Choroid plexus epithelial cell (primary cell): ENCODE results near the gene ENAM.

ENCODE experiments used
- DNase-seq: peaks from one replicate; pipeline ENCODE4 v3.0.0-alpha.2; 2010; ENCODE audit warnings: low read depth
- H3K4me3 ChIP-seq: 2 replicates; pipeline ENCODE4 v1.5.1; 2011; ENCODE audit warnings: low read depth, mild to moderate bottlenecking, control low read depth, low read length, moderate library complexity
- TF ChIP-seq, protein P1 (sequence below): conservative IDR thresholded peaks from 2 replicates; pipeline ENCODE4 v1.5.1; 2011; ENCODE audit warnings: low read depth, mild to moderate bottlenecking, control low read depth, inconsistent platforms, low read length, moderate library complexity

ENAM gene

DNA sequence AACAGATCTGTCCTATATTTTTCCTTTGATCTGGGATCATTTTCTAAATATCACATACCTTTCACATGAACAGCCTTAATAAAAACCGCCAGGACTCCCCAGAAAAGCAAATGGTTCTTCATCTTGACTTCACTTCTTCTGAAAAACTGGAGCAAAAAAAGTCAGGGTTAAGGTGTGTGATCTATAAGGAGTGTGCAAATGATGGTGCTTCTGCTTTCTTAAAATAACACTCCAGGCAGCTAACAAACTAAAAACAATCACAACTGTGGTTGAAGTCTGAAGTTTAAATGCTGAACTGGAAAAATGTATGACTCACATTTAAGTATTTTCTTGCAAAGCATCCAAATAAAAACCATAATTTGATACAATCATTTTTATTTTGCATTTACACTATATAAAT lies 37.8 kb downstream of the ENAM start, which contains the start of gene JCHAIN:
Gene JCHAIN (minus strand): TSS at position 140 of the 400 bp plus-strand sequence. CDS start 18 bp downstream, at position 122.
- no peak within 1 kb of the TSS for H3K4me3 ChIP-seq
- peak; percentile 38 for DNase-seq
- TF ChIP-seq, protein P1, sequence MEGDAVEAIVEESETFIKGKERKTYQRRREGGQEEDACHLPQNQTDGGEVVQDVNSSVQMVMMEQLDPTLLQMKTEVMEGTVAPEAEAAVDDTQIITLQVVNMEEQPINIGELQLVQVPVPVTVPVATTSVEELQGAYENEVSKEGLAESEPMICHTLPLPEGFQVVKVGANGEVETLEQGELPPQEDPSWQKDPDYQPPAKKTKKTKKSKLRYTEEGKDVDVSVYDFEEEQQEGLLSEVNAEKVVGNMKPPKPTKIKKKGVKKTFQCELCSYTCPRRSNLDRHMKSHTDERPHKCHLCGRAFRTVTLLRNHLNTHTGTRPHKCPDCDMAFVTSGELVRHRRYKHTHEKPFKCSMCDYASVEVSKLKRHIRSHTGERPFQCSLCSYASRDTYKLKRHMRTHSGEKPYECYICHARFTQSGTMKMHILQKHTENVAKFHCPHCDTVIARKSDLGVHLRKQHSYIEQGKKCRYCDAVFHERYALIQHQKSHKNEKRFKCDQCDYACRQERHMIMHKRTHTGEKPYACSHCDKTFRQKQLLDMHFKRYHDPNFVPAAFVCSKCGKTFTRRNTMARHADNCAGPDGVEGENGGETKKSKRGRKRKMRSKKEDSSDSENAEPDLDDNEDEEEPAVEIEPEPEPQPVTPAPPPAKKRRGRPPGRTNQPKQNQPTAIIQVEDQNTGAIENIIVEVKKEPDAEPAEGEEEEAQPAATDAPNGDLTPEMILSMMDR, result no peak

DNA sequence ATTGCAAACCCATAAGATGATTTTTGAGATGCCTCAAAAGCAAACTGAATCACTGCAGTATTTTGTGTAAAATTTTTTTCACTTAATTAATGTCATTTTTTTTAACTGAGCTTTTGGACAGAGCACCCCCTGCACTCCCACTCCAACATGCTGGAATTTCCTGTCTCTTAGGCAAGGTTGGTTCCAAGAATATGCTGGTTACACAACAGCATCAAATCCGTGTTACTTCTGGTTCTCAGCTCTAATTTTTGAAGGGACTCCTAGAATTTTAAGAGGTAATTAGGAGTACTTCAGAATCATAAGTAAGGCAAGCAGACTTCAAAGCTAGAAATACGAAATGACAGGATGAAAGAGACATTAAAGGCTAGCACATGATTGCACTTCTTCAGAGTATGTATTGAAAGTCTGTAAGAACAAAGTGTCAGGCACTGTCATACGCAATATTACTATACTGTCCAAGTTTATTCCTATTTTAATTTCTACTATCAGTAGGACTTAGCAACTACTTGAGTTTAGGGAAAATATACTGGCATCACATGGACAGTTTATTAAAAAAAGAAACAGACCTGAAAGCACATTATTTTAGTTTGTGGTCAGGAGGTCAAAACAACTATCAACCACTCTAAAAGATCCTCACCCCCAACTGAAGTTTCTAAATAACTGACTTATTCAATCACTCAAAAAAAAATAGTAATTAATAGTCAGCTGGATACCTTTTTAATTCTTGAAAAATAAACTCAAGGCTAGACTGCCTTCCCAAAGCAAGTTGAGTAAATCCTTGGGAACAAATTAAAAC lies 39.4 kb downstream of the ENAM start:
- H3K4me3 ChIP-seq, result no peak overlapping the region
- peak; percentile 20 for DNase-seq
- TF ChIP-seq, protein P1, result no peak

DNA sequence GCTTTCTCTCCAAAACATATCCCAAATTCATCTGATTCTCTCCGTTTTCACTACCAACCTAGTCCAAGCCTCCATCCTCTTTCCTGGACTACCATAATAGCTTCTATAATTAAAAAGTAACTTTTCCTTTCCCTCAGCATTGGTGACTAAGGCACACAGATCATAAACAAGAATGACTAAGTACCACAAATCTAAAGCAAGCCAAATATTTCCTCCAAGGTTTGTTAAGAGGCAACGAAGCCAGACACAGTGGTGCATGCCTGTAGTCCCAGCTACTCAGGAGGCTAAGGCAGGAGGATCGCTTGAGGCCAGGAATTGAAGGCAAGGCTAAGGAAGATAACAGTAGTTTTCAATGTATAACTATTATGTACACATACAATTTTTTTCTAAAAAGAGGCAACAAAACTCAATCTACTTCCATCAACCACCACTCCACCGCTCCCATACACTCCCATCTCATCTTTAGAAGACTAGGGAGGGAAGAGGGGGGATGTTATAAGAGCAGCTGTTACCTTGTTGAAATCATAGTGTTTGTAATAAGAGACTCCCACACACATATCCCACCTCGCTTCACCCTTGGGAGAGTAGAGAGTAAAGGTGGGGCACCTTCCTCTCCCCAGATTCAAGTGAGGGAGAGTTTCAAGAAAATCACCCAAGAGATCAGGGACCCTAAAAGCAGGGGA lies 41.9 kb downstream of the ENAM start:
- no peak overlapping the region for H3K4me3 ChIP-seq
- DNase-seq, result no peak
- TF ChIP-seq, protein P1, result no peak

DNA sequence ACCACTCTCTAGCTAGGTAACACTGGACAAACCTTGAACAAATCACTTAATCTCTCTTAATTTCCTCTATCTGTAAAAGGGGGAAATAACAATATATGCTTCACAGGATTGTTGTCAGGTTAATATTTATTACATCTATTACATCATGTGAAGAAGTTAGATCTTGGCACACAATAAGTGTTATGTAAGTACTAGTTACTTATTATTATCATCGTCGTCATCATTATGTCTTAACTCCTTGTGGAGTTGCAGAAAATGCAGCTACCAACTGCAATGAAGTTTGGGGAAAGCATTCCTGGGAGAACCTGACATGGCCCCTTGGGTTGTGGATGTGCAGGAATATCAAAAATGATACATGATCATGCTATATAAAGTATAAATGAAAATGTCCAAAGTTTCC lies 42.5 kb downstream of the ENAM start:
- H3K4me3 ChIP-seq, result no peak overlapping the region
- TF ChIP-seq, protein P1, result no peak
- DNase-seq, result no peak

DNA sequence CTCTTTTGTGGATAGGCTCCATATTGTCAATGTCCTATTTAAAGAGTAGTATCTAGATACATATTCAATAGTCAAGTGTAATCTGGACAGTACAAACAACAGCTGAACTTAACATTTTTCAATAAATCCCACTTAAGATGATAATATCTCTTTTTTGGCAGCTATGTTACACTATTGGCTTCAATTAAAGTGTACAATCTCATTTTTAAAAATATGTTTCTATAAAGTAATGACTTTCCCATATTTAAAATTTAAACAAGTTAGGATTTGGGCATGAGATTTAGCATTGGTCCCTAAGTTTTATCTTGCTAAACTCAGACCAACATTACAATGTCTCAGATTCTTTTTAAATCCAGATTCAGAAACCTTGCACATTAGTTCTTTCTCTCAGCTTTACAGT lies 45.6 kb downstream of the ENAM start:
- TF ChIP-seq, protein P1, result no peak
- no peak overlapping the region for H3K4me3 ChIP-seq
- no peak for DNase-seq

DNA sequence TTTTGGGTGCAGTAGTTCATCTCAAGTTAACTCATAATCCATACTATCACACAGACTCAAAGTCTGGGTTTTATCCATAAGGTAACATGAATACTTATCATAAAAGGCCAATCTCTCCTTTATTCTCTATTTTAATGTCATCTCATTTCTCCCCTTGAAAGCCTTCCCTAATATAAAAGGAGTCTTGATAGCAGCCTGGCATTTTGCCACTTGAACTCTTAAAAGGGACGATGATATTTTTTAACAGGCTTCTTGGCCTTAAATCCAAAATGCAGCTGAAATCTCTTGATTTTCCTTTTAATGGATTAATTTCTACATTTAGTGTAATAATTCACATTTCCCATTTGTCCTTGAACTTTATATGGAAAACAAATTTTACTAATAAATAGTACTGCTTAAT lies 46.2 kb downstream of the ENAM start:
- H3K4me3 ChIP-seq, result no peak overlapping the region
- TF ChIP-seq, protein P1, result no peak
- no peak for DNase-seq
